DMS114 treated with DMSO at 0.1 percent for 48 hours (cell line): Measurements from ENCODE around the gene SUN5.

Experiments
- DNase-seq: peaks from one replicate; lab custom pipeline; 2025; ENCODE audit not compliant: unreplicated experiment; lab: John Stamatoyannopoulos, UW

The SUN5 gene

DNA sequence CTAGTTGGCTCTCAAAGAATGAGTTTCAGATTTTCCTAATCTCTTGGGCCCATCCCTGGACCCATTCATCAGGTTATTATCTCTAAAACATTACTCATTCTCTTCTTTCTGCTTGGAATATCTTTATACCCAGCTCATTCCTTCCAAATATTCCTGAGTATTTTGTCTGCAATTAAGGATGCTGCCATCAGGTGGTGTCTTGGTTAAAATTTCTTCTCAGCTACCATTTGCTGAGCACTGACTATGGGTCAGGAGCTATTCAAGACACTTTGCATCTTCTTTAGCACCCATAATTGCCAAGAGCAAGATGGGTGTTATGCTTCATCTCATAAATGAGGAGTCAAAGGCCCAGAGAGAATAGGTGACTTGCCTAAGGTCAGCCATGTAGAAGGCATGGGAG is 8.4 kb downstream of the SUN5 start:
- DNase-seq: no peak

DNA sequence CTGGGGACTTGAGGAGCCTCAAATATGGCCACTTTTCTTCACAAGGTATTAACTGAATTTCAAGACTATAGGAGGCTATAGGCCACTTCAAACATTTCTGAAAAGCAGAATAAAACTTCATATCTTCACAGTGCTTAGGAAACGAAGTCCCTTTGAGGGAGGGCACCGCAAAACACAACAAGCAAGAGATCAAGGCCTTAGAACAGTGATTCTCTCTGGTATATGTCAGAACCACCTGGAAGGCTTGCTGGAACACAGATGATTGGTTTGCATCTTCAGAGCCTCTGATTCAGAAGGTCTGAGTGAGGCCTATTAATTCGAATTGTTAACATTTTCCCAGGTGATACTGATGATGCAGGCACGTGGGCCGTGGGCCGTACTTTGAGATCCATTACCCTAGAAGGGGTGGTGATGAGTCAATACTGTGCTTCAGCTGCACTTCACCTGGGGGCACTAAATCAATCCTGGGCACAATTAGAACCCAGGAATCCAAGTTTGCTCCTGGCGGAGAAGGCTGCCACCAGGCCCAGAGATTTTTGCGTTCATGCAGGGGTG is 10.7 kb downstream of the SUN5 start:
- no peak for DNase-seq

DNA sequence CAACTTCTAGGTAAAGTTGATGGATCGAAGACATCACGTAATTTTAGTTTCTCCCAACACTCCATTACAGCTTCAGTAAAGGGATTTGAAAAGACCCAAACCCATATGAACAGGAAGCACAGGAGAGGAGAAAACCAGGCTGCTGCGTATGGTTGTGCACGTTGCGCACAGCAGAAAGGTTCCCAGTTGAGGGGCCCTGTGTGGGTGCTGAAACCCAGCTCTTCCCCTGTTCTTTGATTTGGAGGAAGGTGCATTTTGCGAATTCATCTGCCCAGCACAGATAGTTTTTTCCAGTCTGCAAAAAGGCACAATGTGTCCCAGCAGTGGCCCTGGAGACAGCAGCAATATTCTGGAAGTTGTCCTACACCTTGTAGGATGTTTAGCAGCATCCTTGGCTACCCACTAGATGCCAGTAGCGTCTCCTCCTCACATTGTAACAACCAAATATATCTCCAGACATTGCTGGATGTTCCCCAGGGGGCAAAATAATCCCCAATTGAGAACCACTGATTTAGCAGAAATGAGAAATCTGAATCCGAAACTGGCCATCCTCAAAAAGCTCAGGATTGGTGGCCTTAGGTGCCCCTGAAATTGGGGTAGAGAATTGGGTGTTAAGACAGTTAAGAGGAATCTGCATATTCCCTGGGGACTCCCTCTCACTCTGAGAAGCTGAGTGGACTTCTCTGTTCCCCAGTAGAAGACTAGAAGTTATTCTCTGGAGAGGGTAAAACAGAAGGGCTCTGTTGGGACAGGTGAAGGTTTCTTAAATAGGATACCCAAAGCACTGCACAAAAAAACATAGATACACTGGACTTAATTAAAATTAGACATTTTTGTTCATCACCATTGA is 12.2 kb downstream of the SUN5 start:
- no peak for DNase-seq

DNA sequence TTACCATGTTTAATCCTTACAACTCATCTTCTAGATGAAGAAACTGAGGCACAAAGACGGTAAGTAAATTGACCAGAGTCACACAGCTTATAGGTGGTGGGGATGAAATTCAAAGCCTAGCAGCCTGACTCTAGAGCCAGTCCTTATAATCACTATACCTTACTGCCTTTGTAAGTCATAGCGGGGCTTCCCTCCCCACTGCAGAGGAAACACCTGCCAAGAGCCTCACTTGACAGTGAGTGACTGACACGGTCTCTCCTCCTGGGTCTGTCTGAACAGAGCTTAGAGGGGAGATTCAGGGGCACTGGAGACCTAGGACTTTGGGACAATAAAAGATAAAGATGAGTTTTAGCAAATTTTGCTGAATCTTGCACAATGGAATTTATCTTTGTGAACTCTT is 12.8 kb downstream of the SUN5 start:
- DNase-seq: no peak

DNA sequence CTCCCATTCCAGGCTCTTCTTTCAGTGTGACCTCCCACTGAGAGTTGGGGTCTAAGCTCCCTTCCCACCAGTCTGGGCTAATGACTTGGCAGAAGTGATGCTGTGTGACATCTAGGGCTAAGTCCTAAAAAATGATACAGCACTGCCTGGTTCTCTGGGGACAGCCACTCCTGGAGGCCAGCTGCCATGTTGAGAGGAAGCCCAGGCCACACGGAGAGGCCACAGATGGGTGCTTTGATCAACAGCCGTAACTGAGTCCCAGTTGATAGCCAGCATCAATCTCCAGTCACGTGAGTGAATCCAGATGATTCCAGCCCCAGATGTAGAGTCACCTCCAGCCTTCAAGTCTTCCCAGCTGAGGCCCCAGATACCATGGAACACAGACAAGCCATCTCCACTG is 13.8 kb downstream of the SUN5 start:
- DNase-seq: no peak

DNA sequence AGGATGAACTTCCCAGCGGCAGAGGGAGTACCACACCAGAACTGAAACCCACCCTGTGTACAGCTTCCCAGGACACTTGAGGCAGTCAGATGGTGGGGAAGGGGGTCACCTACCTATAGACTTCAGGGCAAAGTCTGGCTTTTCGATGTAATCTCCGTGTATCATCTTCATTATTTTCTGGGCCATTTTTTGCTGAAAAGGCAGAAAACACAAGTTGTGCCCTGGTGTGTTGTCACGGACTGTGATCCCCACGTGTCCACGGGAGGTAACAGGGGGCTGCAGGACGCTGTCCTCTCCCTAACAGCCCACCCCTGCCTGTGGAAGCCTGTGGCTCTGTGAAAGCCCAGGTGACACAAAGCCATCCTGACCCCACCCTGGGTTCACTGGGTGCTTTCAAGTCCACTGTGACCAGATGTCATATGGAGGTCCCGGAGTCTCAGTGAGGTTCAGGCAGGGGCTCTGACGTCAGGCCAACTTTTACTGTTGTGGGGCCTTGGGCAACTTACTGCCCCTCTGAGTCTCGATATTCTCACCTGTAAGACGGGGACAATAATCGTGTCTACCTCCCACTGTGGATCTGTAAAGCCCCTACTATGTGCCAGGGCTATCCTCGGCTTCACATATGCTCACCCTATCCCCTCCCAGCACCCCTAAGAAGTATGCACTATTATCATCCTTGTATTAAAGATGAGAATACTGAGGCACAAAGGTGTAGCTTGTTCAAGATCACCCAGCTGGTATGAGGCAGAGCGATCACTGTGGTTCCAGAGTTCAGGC is 14.5 kb downstream of the SUN5 start:
- no peak for DNase-seq

DNA sequence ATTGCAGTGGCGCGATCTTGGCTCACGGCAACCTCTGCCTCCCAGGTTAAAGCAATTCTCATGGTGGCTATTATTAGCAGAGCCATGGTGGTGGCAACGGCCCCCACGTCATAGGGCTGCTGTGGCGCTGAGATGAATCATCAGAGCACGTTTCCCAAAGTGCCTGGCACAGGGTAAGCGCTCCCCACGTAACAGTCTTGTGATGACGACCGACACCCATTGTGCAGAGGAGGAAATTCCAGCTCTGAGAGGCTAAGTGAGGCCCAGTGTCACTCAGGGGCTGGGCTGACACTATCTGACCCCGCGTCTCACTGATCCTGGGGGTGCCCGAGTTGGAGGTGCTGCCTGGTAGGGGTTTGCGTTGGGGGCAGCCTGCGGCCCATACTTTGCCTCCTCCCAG is 16.2 kb downstream of the SUN5 start:
- no peak for DNase-seq

DNA sequence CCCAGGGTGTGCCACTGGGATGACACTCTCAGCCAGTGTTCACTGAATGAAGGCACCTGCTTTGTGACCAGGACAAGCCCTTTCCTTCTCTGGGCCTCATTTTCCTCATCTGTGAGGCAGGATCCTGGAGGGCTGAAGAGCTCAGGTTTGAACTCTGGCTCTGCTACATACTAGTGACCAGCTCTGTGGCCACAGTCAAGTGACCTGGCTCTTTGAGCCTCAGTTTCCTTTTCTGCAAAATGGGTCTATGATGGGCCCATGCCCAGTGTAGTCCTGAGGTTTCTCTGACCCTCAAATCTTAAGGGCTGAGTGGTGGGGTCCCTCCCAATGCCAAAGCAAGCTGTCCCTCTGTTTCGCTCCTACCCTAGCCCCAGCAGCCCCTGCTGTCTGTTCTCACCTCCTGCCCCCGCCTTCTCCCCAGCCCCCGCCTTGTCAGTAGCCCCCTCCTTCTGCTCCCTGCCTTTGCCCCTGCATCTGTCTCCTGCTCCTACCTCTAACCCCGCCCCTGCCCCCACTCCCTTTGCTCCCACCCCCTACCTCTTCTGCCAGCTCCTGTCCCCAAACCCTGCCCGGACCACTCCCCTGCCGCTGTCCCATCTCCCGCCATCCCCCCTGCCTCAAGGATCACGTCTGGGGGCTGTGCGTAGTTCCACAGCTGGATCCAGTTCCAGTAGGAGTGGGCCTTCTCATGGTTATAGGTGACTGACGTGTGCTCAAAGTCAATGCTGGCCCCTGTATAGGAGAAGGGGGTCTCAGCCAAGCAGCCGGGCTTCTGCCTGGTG is 17.0 kb downstream of the SUN5 start:
- no peak for DNase-seq

DNA sequence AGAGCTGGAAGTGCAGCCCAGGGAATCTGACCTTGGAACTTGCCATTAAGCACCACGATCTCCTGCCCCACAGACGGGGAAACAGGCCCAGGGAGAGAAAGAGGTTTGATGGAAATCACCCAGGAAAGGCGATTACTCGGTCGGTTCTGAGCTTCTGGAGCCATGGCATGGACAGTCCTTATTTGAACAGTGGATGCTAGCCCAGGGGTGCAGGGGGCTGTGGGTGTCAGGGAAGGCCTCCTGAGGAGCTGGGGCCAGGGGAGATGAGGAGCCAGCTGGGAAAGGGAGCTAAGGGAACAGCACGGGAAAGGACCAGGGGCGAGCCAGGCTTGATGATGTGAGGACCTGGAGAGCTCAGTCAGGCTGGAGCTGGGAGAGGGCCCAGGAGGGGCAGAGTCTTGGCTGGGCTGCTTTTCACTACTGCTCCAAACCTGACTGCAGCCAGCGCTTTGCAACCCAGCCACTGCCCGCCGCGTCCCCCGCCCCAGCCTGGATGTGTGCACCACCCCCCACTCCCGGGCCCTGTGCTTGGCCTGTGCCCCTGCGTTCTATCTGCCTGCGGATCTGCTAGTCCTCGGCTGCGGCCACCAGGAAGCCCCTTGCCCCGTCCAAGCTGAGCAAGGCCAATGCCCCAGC is 17.8 kb downstream of the SUN5 start:
- DNase-seq: no peak

DNA sequence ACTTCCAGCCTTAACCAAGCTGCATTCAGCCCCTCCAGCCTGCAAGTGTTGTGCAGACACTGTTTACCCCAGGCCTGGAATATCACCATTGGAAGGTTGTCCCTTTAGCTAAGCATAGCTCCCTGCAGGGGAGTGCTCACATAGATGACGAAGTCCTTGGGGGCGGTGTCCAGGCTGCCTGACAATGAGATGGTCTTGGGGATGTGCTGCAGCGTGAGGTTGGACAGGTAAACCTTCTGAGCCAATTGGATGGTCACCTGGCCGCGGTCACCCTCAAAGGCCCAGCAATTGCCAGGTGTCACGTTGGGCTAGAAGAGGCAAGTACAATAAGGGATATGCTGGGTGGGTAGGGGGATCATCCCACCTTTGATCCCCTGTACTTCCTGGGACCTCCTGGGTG is 18.6 kb downstream of the SUN5 start:
- no peak for DNase-seq

DNA sequence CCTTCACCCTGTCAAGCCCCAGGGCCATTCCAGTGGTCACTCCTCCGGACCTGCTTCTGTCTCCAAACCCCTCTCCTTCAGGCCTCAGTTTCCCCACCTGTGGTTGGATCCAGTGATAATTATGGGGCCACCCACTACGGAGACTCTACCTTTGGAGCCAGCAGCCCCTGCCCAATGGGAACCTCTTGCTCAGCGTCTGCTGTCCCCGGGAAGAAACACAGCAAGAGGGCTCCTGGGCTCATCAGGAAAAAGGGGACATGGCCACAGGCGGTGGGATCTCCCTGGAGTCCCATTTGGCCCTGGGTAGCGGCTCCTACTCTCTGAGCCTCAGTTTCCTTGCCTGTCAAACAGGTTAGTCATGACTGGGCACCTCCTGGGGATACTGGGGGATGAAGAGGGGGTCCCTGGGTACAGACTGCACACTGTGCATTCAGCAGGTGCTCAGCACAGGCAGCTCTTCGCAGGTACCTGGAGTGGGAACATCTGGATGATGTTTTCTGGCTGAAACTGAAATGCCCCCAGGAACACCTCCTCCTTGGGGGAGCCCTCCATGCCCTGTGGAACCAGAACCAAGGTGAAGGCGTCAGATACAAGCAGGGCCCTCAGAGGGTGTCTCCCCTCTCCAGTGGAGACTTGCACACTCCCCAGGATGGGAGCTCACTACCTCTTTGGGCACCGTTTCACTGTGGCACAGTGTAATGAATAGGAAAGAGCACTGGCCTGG is 19.4 kb downstream of the SUN5 start:
- no peak for DNase-seq

DNA sequence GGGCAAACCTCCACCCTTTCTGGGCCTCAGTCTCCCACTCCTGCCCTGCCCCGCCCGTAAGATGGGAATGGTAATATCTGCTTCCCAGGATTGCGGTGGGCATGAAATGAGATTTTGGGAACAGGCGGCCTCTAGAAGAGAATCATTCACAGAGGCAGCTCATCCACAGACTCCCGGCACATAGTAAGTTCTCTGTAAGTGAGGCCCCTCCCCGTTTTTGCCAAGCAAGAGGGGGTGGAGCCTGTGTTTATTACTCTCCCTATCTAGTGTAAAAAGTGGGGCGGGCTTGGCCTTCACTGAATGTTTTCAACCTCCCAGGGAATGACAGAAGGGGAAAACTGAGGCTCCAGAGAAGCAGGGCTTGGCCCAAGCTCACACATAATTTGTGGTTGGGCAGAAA is 20.0 kb downstream of the SUN5 start:
- DNase-seq: no peak

DNA sequence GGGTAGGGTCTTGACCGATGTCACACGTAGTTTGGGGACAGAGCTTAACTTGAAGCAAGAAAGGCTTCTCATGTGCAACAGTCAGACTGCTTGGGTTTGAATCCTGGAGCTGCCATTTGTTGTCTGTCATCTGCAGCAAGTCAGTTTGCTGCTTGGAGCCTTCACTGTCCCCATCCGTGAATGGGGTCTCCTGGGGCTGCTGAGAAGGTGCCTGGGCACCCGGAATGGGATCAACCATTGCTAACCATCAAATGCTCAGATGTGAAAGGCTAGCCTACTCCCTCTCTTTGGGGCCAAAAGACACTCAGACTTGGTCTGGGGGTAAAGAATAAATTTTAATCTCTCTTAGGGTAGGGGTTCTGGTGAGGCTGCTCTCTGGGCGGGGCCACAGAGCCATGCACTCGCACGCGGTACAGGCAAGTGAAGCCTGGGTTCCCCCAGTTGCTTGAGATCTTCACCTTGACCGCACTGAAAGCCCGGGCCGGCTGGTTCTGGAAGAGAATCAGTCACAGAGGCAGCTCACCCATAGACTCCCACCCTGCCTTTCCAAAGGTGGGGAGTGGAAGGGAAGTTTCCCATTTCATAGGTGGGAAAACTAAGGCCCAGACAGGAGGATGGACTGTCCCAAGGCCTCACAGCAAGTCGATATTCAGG is 20.6 kb downstream of the SUN5 start:
- DNase-seq: no peak

DNA sequence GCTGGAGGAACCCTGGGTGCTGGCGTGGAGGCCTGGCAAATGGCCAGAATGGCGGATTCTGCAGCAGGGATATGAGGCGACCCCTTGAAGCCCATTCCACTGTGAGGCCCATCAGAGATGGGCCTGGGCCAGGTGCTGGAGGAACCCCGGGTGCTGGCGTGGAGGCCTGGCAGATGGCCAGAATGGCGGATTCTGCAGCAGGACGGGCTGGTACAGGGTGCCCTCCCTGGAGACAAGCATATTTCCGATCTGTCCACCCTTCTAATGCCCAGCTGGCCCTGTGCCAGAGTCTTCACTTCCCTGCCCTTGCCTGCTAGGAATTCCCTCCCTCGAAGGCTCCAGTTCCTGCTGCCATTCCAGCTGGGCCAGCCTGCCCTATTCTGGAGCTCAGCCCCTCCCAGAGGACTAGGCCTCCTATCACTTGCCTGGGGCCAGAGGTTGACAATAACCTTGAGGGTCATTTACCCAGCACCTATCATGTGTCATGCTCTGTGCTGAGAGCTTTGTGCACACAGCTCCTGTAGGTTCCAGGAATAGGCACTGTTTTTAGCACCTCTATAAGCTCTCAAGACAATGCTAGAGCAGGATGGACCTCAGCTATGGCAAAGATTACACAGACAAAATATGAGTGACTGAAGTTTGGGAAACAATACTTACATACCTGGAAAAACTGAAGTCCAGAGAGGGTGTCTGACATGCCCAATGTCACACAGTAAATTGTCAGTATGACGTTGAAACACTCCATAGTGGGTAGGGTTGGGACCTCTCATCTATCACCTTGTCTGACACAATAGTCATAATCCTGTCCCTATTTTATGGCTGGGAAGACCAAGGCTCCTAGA is 21.4 kb downstream of the SUN5 start:
- DNase-seq: no peak

DNA sequence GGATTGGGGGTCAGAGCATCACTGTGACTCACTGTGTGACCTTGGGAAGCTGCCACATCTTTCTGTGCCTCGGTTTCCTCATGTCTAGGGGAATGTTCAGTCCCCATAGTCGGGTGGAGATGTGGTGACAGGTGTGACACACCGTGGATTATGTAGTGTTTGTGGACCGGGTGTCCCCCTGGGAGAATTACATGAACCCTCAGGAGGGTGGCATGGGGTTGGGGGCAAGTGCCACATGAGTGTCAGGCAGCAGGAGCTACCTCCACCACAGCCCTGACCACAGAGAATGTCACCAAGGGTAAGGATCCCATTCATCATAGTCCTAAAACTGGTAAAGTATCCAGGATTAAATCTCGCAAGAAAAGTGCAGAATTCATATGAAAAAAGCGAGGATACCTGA is 23.2 kb downstream of the SUN5 start:
- DNase-seq: no peak

DNA sequence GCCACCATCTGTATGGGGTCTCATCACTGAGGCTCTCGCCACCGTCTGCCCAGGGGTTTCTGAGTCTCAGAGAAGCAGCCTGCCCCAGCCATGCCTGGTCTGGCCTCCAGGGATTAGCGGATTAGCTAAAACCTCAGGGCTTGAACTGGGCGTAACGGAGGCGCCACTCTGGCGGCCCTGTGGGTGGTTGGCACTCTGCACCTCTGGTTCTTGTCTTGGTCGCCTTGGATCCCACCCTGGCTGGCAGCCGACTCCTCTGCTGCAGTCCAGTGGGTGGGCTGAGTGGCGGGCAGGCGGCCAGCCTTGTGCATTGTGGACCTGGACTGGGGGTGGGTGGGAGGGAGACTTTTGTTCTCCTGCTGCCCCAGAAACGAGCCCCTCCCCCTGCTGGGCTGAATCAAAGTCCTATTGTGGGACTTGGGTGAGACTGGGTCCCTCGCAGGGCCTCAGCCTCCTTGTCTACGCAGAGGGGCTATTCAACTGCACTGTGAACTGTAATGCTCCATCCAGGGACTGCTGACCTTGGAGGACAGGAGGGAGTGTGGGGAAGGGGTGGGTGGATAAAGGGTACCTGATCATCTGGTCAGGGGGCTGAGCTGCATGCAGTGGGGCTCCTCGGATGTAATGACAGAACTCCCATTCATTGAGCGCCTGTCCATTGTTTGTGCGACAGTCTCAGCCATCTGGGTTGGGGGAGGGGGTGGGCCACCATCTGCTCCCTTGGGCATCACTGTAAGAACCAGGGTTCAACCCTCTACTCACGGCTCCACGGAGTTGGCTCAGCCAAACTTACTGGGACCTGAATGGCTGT is 23.9 kb downstream of the SUN5 start:
- DNase-seq: no peak

DNA sequence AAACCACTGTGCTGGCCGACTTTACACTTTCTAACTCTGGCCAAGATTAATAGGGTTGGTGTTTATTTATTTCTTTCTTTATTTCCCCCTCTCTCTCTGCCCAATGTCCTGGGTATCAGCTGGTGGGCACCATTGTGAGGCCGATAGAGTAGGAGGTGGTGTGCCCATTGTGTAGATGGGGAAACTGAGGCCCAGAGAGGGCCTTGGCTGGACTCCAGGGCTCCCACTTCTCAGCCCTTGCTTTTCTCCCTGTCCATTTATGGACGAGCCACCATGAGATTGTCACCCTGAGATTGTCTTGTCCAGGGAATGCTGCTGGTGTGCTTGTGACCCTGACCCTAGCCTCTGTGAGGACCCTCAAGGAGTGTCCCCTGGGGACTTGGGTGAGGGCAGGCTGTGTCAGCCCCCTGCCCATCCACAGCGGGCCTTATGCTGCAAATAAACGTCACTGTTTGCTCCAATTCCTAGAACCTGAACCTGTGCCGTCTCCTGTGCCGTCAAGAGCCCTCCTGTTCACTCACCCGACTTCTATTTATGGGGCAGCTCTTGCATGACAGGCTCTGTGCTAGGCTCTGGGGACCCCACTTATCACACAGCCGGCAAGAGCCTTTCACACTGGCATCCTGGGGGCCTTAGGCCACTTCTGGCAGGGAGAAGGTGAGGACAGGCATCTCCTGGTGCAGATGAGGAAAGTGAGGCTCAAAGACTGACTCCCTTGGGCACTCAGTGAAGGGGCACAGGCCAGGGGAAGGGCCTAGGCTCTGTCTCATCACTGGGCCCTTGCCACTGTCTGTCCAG is 24.8 kb downstream of the SUN5 start:
- no peak for DNase-seq
